Measurements from ENCODE around the gene PLA2G12B.

- TF ChIP-seq GATA3 (IDR thresholded peaks at IDR 0.05; ENCODE audit: low read depth, low read length) (no peak), GATA2 (IDR thresholded peaks at IDR 0.05; ENCODE audit: low read depth, low read length) (no peak)
Observed at GRCh38 chr10:72927485-72927884, 27.1 kb downstream of the PLA2G12B start.

Data from SH-SY5Y (cell line).